Astrocyte (in vitro differentiated cells and primary cell): Measurements from ENCODE around the gene CACNA1C. TPM values are rescaled to one million over a fixed set of nuclear protein-coding genes. Genes with fewer than 3 reads are reported as not detected.

Experiments used
- DNase-seq: peaks from one replicate; pipeline ENCODE4 v3.0.0-alpha.2; 2010; ENCODE audit warnings: low read depth
- FAIRE-seq: peaks from 2 replicates; lab custom pipeline; 2011; peaks lifted over from hg19 to GRCh38; lab: Jason Lieb, UNC
- H2AFZ ChIP-seq: 2 replicates; pipeline ENCODE4 v1.6.0; 2012; ENCODE audit warnings: low read depth, low read length, inconsistent platforms
- H3K27ac ChIP-seq: 2 replicates; pipeline ENCODE4 v1.5.1; 2011; ENCODE audit warnings: low read depth, low read length, inconsistent platforms
- H3K27me3 ChIP-seq: 2 replicates; pipeline ENCODE4 v1.6.0; 2011; ENCODE audit warnings: low read length, inconsistent platforms; ENCODE audit not compliant: insufficient read depth
- H3K36me3 ChIP-seq: 2 replicates; pipeline ENCODE4 v1.5.1; 2011; ENCODE audit warnings: low read length, inconsistent platforms; ENCODE audit not compliant: insufficient read depth
- H3K4me1 ChIP-seq: 2 replicates; pipeline ENCODE4 v1.5.1; 2011; ENCODE audit warnings: low read length, inconsistent platforms; ENCODE audit not compliant: insufficient read depth
- H3K4me2 ChIP-seq: 2 replicates; pipeline ENCODE4 v1.6.0; 2012; ENCODE audit warnings: low read length, inconsistent platforms
- H3K4me3 ChIP-seq: 2 replicates; pipeline ENCODE4 v1.5.1; 2011; ENCODE audit warnings: low read depth, mild to moderate bottlenecking, low read length, inconsistent platforms; ENCODE audit not compliant: insufficient read depth
- H3K79me2 ChIP-seq: 2 replicates; pipeline ENCODE4 v1.6.0; 2012; ENCODE audit warnings: mild to moderate bottlenecking, low read length, inconsistent platforms; ENCODE audit not compliant: insufficient read depth
- H3K9ac ChIP-seq: 2 replicates; pipeline ENCODE4 v1.6.0; 2012; ENCODE audit warnings: mild to moderate bottlenecking, low read length, inconsistent platforms
- H3K9me3 ChIP-seq: 2 replicates; pipeline ENCODE4 v1.5.1; 2012; ENCODE audit warnings: low read depth, mild to moderate bottlenecking, low read length, inconsistent platforms; ENCODE audit not compliant: insufficient read depth
- H4K20me1 ChIP-seq: 2 replicates; pipeline ENCODE4 v1.6.0; 2012; ENCODE audit warnings: low read length, inconsistent platforms; ENCODE audit not compliant: insufficient read depth
- H3K27ac Mint-ChIP-seq: one replicate; pipeline ENCODE4 v1.8.0; 2021; ENCODE audit warnings: mild to moderate bottlenecking, mixed read lengths; ENCODE audit not compliant: unreplicated experiment
- H3K27me3 Mint-ChIP-seq: one replicate; pipeline ENCODE4 v1.8.0; 2021; ENCODE audit warnings: low read depth, mixed read lengths; ENCODE audit not compliant: unreplicated experiment
- H3K36me3 Mint-ChIP-seq: one replicate; pipeline ENCODE4 v1.8.0; 2021; ENCODE audit warnings: low read depth, mixed read lengths; ENCODE audit not compliant: unreplicated experiment
- H3K4me1 Mint-ChIP-seq: one replicate; pipeline ENCODE4 v1.8.0; 2021; ENCODE audit warnings: low read depth, mixed read lengths; ENCODE audit not compliant: unreplicated experiment
- H3K4me3 Mint-ChIP-seq: one replicate; pipeline ENCODE4 v1.8.0; 2021; ENCODE audit warnings: mild to moderate bottlenecking, moderate library complexity, mixed read lengths; ENCODE audit not compliant: unreplicated experiment
- H3K9me3 Mint-ChIP-seq: one replicate; pipeline ENCODE4 v1.8.0; 2021; ENCODE audit warnings: mild to moderate bottlenecking, mixed read lengths; ENCODE audit not compliant: unreplicated experiment
- EZH2 ChIP-seq: IDR thresholded peaks from 2 replicates; pipeline ENCODE4 v1.6.1; 2012; ENCODE audit warnings: mild to moderate bottlenecking, low read length, inconsistent platforms; ENCODE audit not compliant: insufficient read depth
- total RNA-seq: library from RNA; stranded (reverse); gene quantifications from 2 replicates; pipeline ENCODE4 v1.2.1, GENCODE V29; 2021
- TF ChIP-seq, protein P1 (sequence below): IDR thresholded peaks from 2 replicates; pipeline ENCODE4 v1.5.1; 2011; ENCODE audit warnings: low read depth, mild to moderate bottlenecking, inconsistent platforms, low read length, moderate library complexity; ENCODE audit not compliant: insufficient read depth

Gene CACNA1C
- total RNA-seq, 1 donor from 2014 or later, result 2.1 TPM

DNA sequence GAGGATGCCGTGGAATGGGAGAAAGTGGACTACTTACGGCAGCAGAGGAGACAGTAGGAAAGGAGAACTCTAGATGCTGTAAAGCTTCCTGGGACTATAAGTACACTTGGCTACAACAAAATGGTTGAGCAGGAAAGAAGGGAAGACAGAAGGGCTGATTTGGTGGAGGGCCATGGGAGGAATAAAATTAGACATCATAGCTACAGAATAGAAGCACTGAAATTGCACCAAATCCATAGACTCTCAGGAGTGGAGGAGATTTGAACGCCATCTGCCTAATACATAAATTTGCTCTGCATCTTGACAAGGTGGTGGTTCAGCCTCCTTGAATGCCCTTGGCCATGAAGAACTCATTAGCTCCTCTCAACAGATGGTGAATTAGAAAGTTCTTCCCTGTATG lies 32.3 kb upstream of the CACNA1C start:
- H3K27me3 Mint-ChIP-seq, result peaks cover 23% of the 10 kb centered on the region
- Histone ChIP-seq H3K27ac (no peak overlapping the region), H3K27me3 (peaks cover 35% of the 10 kb centered on the region), H2AFZ (no peak overlapping the region), H3K4me2 (no peak overlapping the region), H3K4me1 (no peaks in the 10 kb centered on the region), H3K9ac (no peak overlapping the region), H4K20me1 (no peaks in the 10 kb centered on the region), H3K4me3 (no peak overlapping the region), H3K9me3 (no peaks in the 10 kb centered on the region), H3K79me2 (no peaks in the 10 kb centered on the region), H3K36me3 (no peaks in the 10 kb centered on the region)
- no peaks in the 10 kb centered on the region for H3K36me3 Mint-ChIP-seq
- H3K4me1 Mint-ChIP-seq, result no peaks in the 10 kb centered on the region
- no peak overlapping the region for H3K27ac Mint-ChIP-seq
- DNase-seq (no peak), FAIRE-seq (no peak)
- TF ChIP-seq, protein P1, sequence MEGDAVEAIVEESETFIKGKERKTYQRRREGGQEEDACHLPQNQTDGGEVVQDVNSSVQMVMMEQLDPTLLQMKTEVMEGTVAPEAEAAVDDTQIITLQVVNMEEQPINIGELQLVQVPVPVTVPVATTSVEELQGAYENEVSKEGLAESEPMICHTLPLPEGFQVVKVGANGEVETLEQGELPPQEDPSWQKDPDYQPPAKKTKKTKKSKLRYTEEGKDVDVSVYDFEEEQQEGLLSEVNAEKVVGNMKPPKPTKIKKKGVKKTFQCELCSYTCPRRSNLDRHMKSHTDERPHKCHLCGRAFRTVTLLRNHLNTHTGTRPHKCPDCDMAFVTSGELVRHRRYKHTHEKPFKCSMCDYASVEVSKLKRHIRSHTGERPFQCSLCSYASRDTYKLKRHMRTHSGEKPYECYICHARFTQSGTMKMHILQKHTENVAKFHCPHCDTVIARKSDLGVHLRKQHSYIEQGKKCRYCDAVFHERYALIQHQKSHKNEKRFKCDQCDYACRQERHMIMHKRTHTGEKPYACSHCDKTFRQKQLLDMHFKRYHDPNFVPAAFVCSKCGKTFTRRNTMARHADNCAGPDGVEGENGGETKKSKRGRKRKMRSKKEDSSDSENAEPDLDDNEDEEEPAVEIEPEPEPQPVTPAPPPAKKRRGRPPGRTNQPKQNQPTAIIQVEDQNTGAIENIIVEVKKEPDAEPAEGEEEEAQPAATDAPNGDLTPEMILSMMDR, result no peak
- TF ChIP-seq EZH2, result no peak
- H3K4me3 Mint-ChIP-seq, result no peak overlapping the region
- no peaks in the 10 kb centered on the region for H3K9me3 Mint-ChIP-seq

DNA sequence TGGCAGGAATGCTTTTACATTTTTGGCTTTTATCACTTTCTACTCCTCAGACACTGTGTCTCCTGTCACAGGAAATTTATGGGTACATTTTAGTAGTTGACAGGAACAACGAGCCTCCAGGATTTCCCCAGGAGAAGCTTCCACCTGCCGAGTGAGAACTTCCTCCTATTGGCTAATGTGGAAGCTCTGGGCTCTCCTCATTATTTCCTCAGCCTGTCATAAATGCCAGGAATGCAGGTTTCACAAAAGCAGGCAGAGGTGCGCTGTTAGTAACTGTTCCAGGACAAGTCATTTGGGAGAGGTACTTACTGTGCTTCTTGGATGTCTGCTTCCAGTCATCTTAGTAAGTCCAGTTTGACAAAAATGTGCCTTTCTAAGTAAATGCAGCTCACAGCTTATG lies 29.4 kb upstream of the CACNA1C start:
- Histone ChIP-seq H3K27ac (no peak overlapping the region), H3K79me2 (no peaks in the 10 kb centered on the region), H2AFZ (no peak overlapping the region), H3K4me1 (no peaks in the 10 kb centered on the region), H3K9me3 (no peaks in the 10 kb centered on the region), H3K36me3 (no peaks in the 10 kb centered on the region), H4K20me1 (no peaks in the 10 kb centered on the region), H3K9ac (no peak overlapping the region), H3K27me3 (peaks cover 58% of the 10 kb centered on the region), H3K4me2 (no peak overlapping the region), H3K4me3 (no peak overlapping the region)
- DNase-seq (no peak), FAIRE-seq (no peak)
- H3K27ac Mint-ChIP-seq, result no peak overlapping the region
- no peak for TF ChIP-seq EZH2
- TF ChIP-seq, protein P1, result no peak
- H3K4me3 Mint-ChIP-seq, result no peak overlapping the region
- no peaks in the 10 kb centered on the region for H3K4me1 Mint-ChIP-seq
- peaks cover 23% of the 10 kb centered on the region for H3K27me3 Mint-ChIP-seq
- H3K36me3 Mint-ChIP-seq, result no peaks in the 10 kb centered on the region
- no peaks in the 10 kb centered on the region for H3K9me3 Mint-ChIP-seq

DNA sequence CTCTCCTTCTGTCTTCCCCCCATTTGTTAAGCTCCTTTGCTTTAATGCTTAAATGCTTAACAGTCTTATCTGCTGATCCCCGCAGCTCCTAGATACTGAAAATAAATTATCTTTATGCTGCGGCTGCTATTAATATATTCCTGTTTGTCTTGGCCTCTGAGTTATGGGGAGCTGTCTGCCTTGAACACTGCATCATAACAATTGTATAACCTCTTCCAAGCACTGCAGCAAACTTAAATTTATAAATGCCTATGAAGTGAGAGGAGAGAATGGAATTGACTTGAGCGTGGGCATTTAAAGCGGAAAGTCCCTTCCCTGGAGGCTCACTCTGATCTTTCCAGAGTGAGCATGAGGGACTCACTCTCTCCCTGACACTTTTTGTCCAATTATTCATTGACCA lies 25.4 kb upstream of the CACNA1C start:
- H3K79me2 ChIP-seq, result no peaks in the 10 kb centered on the region
- no peaks in the 10 kb centered on the region for H3K4me1 ChIP-seq
- peaks cover 67% of the 10 kb centered on the region for H3K27me3 ChIP-seq
- H3K4me1 Mint-ChIP-seq, result no peaks in the 10 kb centered on the region
- no peaks in the 10 kb centered on the region for H4K20me1 ChIP-seq
- DNase-seq (peak; percentile 39), FAIRE-seq (no peak)
- no peaks in the 10 kb centered on the region for H3K9me3 Mint-ChIP-seq
- no peak overlapping the region for H3K4me2 ChIP-seq
- H3K27me3 Mint-ChIP-seq, result peaks cover 31% of the 10 kb centered on the region
- no peak overlapping the region for H3K9ac ChIP-seq
- H2AFZ ChIP-seq, result no peak overlapping the region
- no peak overlapping the region for H3K27ac ChIP-seq
- H3K4me3 ChIP-seq, result no peak overlapping the region
- TF ChIP-seq EZH2, result no peak
- H3K36me3 Mint-ChIP-seq, result no peaks in the 10 kb centered on the region
- no peaks in the 10 kb centered on the region for H3K36me3 ChIP-seq
- H3K9me3 ChIP-seq, result no peaks in the 10 kb centered on the region
- no peak overlapping the region for H3K4me3 Mint-ChIP-seq
- H3K27ac Mint-ChIP-seq, result no peak overlapping the region
